Neuron (in vitro differentiated cells): ENCODE data around the gene CALCOCO2.
A peak's percentile ranks its signal among the peaks of the same experiment; 100 is the strongest.

Source experiments
- H2AFZ ChIP-seq: one replicate; pipeline ENCODE4 v1.6.1; 2013; ENCODE audit warnings: low read depth, mild to moderate bottlenecking, inconsistent platforms, low read length, moderate library complexity
- H3K27me3 ChIP-seq: one replicate; pipeline ENCODE4 v1.6.1; 2013; ENCODE audit warnings: low read length; ENCODE audit not compliant: insufficient read depth
- H3K36me3 ChIP-seq: one replicate; pipeline ENCODE4 v1.6.1; 2013; ENCODE audit warnings: low read length; ENCODE audit not compliant: insufficient read depth
- H3K4me1 ChIP-seq: one replicate; pipeline ENCODE4 v1.6.1; 2013; ENCODE audit warnings: low read length; ENCODE audit not compliant: insufficient read depth
- H3K4me3 ChIP-seq: 2 replicates; pipeline ENCODE4 v1.5.1; 2013; ENCODE audit warnings: mild to moderate bottlenecking, low read length, moderate library complexity
- H3K9me3 ChIP-seq: one replicate; pipeline ENCODE4 v1.6.1; 2013; ENCODE audit warnings: low read length

Gene CALCOCO2

DNA sequence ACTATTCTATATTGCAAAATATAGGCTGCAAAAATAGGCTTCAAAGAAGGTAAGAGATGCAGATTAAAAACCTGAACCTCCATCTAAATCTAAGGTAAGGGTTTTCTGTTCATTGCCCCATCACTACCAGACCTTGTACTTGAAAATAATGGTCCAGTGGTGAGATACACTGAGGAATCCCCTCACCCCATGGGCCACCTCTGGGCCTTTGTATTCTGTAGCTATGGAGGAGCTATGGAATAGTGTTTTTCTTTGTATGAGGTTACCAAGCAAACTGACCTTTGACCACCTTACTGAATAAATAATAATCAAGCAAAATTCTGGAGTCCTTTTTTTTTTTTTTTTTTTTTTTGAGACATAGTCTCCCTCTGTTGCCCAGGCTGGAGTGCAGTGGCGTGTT, 72.6 kb downstream of the CALCOCO2 start:
- H3K27me3 ChIP-seq: no peaks in the 10 kb centered on the region

GRCh38 chr17:48904428-48904827, 73.6 kb downstream of the CALCOCO2 start:
- H3K4me3 ChIP-seq: no peak overlapping the region
- H3K36me3 ChIP-seq: no peaks in the 10 kb centered on the region
- H3K4me1 ChIP-seq: peaks cover 8% of the 10 kb centered on the region
- H3K9me3 ChIP-seq: no peaks in the 10 kb centered on the region
- H3K27me3 ChIP-seq: no peaks in the 10 kb centered on the region
- H2AFZ ChIP-seq: no peak overlapping the region

More for the DNA sequence above, 72.6 kb downstream of the CALCOCO2 start:
- peaks cover under 1% of the 10 kb centered on the region for H3K36me3 ChIP-seq
- peaks cover 4% of the 10 kb centered on the region for H3K4me1 ChIP-seq
- H2AFZ ChIP-seq: no peak overlapping the region
- H3K4me3 ChIP-seq: no peak overlapping the region
- no peaks in the 10 kb centered on the region for H3K9me3 ChIP-seq

- Histone ChIP-seq H3K4me1 (peaks cover 25% of the 10 kb centered on the region), H2AFZ (no peak overlapping the region), H3K36me3 (peaks cover 11% of the 10 kb centered on the region), H3K4me3 (no peak overlapping the region), H3K27me3 (no peaks in the 10 kb centered on the region), H3K9me3 (no peaks in the 10 kb centered on the region)
Measured at GRCh38 chr17:48905987-48906515, 75.2 kb downstream of the CALCOCO2 start.

GRCh38 chr17:48907713-48908046, 76.8 kb downstream of the CALCOCO2 start:
- H3K4me1 ChIP-seq: peaks cover 26% of the 10 kb centered on the region
- H3K36me3 ChIP-seq: peaks cover 25% of the 10 kb centered on the region
- H2AFZ ChIP-seq: peak overlapping the region; percentile 42
- no peaks in the 10 kb centered on the region for H3K9me3 ChIP-seq
- no peaks in the 10 kb centered on the region for H3K27me3 ChIP-seq
- H3K4me3 ChIP-seq: peak overlapping the region; percentile 80

- no peaks in the 10 kb centered on the region for H3K27me3 ChIP-seq
- H3K4me1 ChIP-seq: peaks cover 25% of the 10 kb centered on the region
- H3K9me3 ChIP-seq: no peaks in the 10 kb centered on the region
- peak within 1 kb of the TSS; percentile 42 for H2AFZ ChIP-seq
- peak within 1 kb of the TSS; percentile 80 for H3K4me3 ChIP-seq
- peaks cover 30% of the 10 kb centered on the region for H3K36me3 ChIP-seq
Measured at GRCh38 chr17:48908047-48908843, 77.4 kb downstream of the CALCOCO2 start, which contains the start of gene UBE2Z. UBE2Z (plus strand) TSS chr17:48908407; CDS start chr17:48908504, 97 bp downstream.

DNA sequence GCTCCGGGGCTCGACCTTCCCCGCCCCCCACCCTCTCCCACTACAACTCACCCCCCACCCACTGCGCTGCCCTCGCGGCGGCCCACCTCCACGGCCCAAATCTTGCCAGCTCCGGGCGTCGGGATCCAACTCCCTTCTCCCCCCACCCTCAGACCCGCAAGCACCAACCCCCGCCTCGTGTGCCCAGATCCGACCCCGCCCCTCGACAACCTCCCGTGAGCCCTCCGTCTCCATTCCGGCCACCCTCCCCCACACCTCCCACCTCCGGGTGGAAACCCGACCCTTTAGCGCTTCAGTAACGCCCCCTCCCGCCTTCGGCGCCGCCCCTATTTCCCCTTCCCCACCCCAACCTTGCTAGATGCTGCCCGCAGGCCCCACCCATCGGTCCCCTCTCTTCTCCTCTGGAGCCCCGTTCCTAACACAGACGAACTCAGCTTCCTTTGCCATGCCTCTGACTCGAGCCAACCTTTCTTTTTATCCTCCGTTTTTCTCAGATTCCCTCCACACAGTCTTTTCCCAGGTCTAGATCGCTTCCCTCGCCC, 78.1 kb downstream of the CALCOCO2 start:
- H3K4me1 ChIP-seq: peaks cover 22% of the 10 kb centered on the region
- no peaks in the 10 kb centered on the region for H3K9me3 ChIP-seq
- H3K36me3 ChIP-seq: peaks cover 35% of the 10 kb centered on the region
- no peak overlapping the region for H2AFZ ChIP-seq
- H3K4me3 ChIP-seq: peak overlapping the region; percentile 80
- no peaks in the 10 kb centered on the region for H3K27me3 ChIP-seq

GRCh38 chr17:48909783-48910182, 78.9 kb downstream of the CALCOCO2 start:
- Histone ChIP-seq H3K9me3 (no peaks in the 10 kb centered on the region), H3K4me1 (peaks cover 22% of the 10 kb centered on the region), H3K27me3 (no peaks in the 10 kb centered on the region), H2AFZ (no peak overlapping the region), H3K4me3 (peak overlapping the region; percentile 80), H3K36me3 (peaks cover 40% of the 10 kb centered on the region)

DNA sequence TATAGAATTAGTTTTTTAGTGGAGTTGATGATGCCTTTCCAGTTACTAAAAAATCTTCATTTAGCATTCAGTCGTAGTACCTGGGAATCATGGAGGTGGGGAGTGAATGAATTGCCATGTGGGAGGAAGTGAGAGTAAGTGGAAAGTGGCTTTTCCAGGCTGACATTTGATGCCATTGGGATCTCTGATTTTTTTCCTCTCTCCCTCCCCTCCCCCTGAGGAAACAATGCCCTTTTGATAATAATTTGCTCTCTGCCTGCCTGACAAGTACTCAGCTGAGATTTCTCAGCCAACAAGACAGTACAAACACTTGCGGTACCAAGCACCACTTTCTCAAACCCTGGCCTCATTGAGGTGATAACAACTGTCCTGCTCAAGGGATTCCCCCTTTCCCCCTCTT, 79.5 kb downstream of the CALCOCO2 start:
- H3K4me3 ChIP-seq: no peak overlapping the region
- no peaks in the 10 kb centered on the region for H3K27me3 ChIP-seq
- peaks cover 22% of the 10 kb centered on the region for H3K4me1 ChIP-seq
- H3K36me3 ChIP-seq: peaks cover 46% of the 10 kb centered on the region
- no peaks in the 10 kb centered on the region for H3K9me3 ChIP-seq
- no peak overlapping the region for H2AFZ ChIP-seq

DNA sequence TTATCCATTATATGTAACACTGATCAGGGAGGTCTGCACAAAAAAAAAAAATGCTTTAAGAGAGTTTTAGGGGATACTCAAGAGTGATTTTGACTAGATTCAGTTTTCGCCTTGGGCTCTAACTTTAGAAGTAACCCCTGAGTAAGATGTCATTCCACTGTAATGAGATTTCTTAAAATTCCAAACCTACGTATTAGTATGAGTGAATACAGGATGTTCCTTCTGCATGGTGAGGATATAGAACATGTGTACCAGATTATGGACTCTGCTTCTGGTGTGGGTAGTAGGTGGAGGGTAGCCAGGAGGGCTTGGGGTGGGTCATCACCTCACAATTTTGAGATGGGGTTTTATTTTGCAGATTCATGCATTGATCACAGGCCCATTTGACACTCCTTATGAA, 81.6 kb downstream of the CALCOCO2 start:
- H3K4me3 ChIP-seq: no peak overlapping the region
- peaks cover 61% of the 10 kb centered on the region for H3K36me3 ChIP-seq
- no peaks in the 10 kb centered on the region for H3K27me3 ChIP-seq
- H2AFZ ChIP-seq: no peak overlapping the region
- no peaks in the 10 kb centered on the region for H3K9me3 ChIP-seq
- peaks cover 22% of the 10 kb centered on the region for H3K4me1 ChIP-seq
